VCaP (cell line): ENCODE data around the gene SELENOO.

Experiments used
- H3K27ac ChIP-seq: fragments of 450-650 bp; 2 replicates; pipeline ENCODE4 v1.5.1; 2017
- CTCF ChIP-seq: fragments of 450-650 bp; conservative IDR thresholded peaks from 2 replicates; pipeline ENCODE4 v1.5.1; 2017; ENCODE audit warnings: mild to moderate bottlenecking, moderate library complexity

Gene SELENOO

GRCh38 chr22:50245214-50246072, 44.6 kb downstream of the SELENOO start:
- TF ChIP-seq CTCF, result no peak
- H3K27ac ChIP-seq, result peak overlapping the region; percentile 80

DNA sequence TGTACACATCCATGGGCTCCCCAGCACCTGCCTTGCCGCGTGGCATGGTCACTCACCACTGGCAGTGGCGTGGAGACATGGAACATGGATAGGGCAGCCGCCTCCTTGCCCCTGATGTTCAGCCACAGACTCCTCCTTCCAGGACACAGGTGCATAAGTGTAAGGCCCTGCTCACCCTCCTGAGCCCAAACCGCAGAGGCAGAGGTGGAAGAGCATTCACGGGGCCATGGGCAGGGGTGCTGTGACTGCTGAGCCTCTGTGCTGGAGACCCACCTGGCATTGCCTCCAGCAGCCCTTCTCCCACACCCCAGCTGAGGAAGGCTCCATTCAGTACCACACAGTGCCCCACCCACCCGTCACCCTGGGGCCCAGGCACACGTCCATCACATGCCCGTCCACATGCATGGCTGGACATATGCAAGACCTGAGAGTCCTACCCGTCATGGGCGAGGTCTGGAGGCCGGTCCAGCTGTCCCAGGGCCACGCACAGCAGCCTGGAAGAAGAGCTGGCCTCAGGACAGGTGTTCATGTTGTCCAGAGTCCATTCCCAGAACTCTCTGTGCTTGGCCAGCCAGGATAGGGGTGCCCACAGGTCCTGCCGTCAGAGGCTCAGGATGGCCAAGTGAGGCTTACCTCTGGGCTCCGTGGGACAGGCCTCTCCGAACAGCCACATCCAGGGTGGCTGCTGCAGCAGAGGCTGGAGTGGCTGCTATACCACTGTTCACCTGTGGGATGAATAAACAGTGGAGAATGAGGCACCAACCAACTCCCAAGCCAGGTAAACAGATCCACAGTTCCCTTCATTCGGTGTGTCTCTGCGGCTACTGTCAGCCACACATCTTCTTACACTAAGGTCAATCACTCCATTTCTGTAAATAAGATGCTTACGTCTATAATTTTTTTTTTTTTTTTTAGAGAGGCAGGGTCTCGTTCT, 45.7 kb downstream of the SELENOO start:
- H3K27ac ChIP-seq, result peak overlapping the region; percentile 80
- TF ChIP-seq CTCF, result no peak

DNA sequence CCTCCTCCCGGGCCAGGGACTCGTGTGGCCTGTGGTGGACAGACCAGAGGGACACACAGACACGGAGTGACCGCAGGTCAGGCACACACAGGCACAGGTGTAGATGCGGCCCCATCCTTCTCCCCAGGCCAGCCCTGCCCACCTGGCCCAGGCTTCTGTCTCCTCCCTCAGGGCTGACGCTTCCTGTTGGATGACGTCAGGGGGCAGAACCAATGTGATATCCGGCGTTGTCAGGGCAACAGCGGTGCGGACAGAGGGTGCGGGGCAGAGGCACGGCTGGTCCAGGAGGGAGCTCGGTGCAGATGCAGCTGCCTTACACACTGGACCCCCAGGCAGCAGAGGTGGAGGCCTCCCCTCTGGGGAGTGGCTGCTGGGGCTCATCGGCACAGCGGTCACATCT, 46.9 kb downstream of the SELENOO start:
- TF ChIP-seq CTCF, result no peak
- H3K27ac ChIP-seq, result peak overlapping the region; percentile 80

GRCh38 chr22:50248196-50249081, 47.6 kb downstream of the SELENOO start:
- H3K27ac ChIP-seq, result peak overlapping the region; percentile 80
- TF ChIP-seq CTCF, result no peak

DNA sequence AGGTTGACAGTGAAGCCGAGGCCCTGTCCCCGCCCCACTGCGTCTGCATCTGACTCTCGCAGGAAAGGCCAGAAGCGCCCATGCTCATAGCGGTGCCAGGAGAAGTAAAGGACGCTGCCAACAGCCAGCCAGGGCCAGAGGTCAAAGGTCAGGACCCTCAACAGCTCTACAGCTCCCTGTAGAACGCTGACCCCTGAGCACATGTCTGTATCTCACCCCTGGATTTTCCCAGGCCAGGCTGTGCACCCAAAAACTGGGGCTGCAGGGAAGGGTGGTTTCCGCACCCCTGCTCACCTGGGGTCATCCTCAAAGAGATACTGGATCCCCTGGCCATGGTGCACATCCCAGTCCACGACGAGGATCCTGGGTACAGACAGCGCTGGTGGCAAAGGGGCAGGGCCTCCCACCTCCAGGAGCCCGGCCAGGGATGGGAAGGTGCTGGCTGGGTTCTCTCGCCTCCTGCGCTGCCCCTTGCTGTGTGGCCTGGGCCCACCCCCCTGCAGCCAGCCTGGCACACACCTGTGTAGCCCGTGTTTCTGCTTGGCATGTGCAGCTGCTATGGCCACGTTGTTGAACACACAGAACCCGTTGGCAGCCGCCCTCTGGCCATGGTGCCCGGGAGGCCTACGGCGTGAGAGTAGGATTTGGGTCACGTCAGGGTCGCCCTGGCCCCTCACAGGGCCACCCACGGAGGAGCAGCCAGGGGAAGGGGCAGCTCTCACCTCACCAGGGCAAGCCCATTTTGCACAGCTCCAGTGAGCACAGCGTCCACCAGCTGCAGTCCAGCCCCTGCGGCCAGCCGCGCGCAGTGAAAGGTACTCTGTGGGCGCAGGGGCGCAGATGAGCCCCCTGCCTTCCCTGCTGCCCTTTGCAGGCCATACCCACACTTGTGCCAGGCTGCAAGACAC, 48.8 kb downstream of the SELENOO start:
- TF ChIP-seq CTCF, result no peak
- peak overlapping the region; percentile 84 for H3K27ac ChIP-seq

- no peak for TF ChIP-seq CTCF
- peak overlapping the region; percentile 84 for H3K27ac ChIP-seq
Measured at GRCh38 chr22:50250249-50250554, 49.4 kb downstream of the SELENOO start.
